HG03432 (cell line): ENCODE data around the gene CDK5R1.
"Not testable (repeated sequence)": the region's sequence is repeated elsewhere in the genome, so short reads cannot be mapped to it uniquely, and the experiment has no call there.

Experiments
- ATAC-seq: cut with Tn5 transposase; IDR thresholded peaks from one replicate; pipeline ENCODE4 v1.9.1; 2021; ENCODE audit warnings: mild to moderate bottlenecking, moderate library complexity; ENCODE audit not compliant: unreplicated experiment

Gene CDK5R1

DNA sequence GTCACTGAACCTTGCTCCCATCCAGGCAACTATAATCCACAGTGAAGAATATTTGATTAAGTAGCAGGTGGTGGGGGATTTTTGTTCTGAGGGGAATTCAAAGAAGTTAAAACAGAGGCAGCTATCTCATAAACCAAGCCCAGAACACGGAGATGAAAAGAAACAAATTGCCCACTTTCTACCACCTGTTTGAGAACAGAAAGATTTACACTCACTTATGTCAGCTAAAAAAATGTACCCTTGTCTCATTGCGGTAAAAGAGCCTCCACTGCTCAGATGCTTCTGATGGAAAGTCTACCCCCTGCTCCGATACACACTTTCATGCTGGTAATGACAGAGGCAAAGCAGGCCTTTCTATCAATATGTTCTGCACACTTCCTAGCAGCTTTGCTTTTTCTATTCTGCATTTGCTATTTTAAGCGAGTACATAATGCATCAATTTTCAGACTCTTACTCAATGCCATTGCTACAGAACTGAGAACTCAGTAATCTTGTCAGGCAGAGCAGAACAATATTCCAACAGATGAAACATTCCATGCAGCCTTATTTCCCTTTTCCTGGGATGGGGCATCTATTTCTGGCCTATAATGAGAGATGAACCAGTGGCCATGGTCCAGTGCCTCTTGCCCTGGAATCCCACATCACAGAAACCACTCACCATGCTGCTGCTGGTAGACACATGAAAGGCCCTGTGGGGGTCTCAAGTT lies 29.0 kb downstream of the CDK5R1 start:
- ATAC-seq = peak; percentile 37

DNA sequence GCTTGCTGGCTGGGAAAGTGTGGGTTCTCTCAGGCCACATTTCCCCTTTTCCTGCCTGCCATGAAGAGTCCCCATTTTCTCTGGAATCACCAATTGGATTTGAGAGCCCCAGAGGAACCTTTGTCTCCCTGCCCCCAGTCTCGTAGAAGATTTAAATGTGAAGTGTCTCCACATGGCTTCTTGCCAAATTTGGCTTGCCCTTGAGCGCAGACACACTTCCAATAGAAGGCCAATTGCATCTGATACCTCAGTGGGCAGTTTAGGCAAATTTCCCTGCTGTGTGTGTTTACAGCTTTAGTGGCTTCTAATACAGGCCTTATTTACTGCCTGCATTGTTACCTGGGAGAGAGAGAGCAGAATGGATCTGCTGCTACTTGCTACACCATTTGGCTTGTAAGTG lies 29.7 kb downstream of the CDK5R1 start:
- ATAC-seq = no peak

DNA sequence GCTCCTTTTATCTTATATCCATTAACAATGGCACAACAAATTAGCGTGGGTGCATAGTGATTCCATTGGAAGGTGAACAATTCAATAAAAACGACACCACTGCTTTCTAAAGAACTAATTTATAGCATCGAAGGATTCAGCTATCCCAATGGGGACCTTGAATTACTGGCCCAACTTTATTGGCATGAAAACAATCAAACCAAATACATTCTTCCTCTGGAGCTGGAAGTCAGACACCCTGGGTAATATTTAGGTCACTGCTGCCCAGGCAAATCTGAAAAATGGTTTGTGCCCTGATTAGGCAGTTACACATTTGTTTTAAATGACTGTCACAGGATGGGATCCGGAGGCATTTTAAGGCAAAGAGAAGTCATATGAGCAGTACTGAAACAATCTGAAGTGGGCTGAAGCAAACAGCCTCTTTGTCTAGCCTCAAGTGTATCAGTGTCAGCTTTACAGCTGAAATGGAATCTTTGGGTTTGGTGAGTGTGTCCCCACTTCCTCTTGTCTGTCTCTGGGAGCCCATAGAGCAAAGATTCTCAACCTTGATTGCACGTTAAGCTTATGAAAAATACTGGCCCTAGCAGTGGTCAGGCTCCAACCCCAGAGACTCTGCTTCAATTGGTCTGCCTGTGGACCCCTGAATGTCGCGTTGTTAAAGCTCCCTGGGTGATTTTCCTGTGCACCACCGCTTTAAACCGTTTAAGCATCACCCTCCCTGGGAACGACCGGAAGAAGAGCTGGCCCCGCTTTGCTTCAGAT lies 30.3 kb downstream of the CDK5R1 start:
- no peak for ATAC-seq

DNA sequence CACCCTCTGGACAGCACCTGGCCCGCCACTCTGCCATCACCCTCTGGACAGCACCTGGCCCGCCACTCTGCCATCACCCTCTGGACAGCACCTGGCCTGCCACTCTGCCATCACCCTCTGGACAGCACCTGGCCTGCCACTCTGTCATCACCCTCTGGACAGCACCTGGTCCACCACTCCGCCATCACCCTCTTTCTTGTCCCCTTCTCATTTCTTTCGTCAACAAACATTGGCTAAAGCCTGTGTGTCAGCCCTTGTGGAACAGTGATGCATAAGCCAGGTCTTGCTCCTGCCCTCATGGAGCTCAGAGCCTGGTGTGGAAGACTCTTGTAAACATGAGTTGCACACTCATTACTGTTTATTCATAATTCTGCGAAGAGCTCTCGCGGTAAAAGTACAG lies 31.2 kb downstream of the CDK5R1 start:
- no peak for ATAC-seq

DNA sequence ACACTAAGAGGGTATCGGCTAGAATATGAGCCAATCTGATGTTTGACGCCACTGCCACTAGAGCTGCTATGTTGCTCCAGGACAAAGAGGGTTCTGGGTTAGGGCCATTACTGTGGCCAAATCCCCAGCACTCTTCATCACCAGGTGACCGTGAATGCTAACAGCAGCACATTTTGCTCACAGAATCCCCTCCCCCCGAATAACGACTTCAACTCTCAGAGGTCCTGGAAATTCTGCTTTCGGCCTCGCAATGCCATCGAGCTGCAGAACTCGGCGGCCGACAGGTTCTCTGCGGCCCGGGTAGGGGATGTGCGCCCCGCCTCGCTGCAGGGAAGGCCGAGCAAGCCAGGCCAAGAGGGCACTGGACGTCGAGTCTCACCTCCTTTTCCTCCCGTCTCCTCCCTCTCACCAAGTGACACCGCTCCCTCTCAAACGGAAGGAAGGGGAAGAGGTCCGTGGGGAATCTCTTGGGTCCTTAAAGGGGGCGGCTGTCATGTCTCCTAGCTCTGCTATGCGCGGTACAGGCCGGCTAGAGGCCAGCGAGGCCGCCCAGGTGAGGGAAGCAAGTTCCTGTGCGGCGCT lies 31.9 kb downstream of the CDK5R1 start:
- ATAC-seq = no peak

DNA sequence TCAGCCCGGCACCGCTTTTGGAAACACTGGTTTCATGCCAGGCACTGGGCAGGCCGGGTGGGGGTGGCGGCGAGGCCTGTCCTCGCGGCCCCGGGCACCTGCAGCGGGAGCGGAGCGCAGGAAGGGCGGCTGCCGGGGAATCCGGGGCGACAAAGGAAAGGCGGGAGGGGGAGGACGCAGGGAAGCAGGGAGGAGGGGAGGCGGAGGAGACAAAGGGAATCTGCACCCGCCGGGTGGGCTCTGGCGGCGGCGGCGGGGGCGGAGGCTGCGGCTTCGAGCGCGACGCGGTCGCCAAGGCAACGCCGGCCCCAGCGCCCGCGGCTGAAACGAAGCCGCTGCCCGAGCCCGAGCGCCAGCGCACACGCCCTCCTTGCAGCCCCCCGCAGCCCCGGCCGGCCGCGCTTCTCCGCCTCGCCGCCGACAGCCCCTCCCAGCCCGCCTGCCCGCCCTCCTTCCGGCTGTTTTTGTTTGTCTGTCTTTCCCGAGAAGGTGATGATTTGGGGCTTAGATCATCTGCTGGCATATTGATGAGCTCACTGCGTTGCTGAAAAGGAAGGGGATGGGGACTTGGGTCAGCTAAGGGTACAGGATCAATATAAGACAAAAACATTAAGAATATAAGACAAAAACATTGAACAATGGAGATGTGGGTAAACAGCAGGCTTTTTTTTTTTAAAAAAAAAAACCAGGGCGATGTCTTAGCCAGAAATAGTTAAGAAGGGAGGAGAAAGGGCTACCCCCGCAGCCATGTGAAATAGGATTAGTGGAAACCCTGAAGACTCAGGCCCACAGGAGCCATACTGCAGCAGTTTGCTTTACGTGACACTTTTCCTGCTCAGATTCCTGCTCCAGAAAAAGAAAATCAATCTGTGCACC lies 32.7 kb downstream of the CDK5R1 start:
- ATAC-seq = no peak

DNA sequence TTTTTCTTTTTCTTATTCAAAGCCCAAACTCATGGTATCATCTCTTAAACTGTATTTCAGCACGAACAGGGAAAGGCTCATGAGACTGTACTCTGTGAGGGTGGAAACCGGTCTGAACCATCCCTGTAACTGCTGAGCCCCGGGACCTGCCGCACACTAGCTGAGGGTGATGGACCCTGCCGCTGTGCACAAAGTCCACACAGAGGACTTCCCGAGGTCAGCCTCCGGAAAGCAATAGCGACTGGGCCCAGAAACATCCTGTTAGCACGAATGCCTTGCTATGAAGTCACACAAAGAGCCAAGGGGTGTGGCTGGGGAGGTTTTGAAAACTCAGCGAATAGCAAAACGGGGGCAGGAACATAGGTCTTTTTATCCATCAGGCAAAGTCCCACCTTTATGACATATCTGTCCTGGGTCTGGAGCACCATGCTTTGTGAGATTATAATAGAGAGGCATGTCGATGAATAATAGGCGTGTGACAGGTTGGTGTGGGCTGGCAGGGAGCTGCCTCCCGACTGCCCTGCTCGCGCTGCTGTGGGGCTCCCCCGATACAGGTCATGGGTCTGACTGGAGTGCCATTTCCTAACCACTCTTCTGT lies 33.4 kb downstream of the CDK5R1 start:
- no peak for ATAC-seq

DNA sequence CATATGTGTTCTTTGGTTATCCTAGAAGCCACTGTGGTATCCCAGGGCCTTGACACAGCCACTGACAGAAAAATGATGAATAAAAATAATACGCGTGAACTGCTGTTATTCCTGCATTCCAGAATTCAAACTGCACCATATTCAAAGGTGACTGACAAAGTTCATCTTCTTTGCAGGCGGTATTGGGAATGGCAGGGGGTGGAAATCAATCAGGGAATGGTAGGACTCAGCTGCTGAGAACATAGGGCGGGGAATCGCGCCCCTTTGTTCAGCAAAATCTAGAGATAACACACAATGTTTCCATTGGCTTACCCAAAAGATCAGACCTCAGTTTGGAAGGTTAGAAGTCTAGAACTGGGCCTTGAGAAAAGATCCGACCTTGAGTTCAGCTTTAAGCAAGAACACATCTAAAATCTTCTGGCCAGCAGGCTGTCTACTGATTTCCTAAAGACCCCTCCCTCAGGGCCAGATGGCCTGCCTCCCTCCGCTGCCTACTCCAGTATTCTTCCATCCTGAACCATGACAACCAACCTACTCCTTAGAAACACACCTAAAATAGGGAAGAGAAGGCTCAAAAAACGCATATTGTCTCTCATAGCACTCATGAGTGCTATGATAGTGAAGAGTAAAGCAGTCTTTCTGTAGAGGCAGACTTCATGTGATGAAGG lies 34.1 kb downstream of the CDK5R1 start:
- no peak for ATAC-seq

DNA sequence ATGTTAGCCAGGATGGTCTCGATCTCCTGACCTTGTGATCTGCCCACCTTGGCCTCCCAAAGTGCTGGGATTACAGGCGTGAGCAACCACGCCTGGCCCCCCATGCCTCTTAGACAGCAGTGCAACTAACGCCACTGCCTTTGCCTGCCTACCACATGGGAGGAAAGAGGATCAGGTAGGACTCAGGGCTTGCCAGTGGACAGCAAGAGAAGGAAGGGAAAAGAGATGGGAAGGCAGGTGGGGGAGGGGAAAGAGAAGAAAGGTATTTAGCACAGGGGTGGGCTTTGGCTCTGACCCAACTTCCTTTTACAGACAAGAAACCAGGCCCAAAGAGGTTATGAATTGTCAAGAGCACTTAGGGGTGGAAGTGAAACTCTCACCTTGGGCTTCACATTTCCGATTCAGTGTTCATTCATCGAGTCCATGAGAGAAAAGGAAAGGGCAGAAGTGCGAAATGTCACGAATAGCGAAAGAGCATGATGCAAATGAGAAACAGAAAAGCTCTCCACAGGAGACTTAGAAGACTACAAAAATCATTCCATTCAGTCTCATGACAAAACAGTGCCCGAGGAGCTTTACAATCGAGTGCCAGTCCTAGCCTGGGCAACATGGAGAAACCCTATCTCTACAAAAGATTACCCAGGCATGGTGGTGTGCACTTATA lies 36.4 kb downstream of the CDK5R1 start:
- ATAC-seq = peak; percentile 61

DNA sequence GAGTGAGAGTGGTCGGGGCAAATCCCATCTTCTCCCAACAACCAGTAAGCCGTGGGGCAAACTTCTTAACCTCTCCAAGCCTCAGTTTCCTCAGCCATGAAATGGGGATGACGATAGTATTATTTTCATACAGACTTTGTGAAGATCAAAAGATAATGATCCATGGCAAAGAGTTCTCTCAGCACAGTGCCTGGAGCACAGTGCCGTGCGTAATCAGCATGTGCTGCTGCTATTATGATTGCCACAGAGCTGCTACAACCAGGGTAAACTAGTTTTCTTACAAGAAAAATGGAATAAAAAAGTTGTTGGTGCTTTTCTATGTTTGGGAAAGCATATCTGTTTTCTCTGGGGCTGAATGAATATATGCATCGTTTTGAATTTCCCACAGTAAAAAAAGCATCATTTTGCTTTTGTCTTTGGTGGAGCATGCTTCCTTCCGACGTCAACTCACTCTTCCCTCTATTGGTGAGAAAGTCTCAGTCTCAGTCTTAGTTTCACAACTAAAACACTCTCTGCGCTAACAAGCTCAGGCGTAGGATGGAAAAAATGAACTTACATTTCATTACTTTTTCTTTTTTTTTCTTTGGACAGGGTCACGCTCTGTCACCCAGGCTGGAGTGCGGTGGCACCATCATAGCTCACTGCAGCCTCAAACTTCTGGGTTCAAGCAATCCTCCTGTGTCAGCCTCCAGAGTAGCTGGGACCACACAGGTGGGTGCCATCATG lies 37.2 kb downstream of the CDK5R1 start:
- peak; percentile 52 for ATAC-seq

DNA sequence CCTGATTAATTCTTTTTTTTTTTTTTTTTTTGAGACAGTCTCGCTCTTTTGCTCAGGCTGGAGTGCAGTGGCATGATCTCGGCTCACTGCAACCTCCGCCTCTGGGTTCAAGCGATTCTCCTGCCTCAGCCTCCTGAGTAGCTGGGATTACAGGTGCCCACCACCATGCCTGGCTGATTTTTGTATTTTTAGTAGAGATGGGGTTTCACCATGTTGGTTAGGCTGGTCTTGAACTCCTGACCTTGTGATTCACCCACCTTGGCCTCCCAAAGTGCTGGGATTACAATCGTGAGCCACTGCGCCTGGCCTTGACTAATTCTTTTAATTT lies 37.7 kb downstream of the CDK5R1 start:
- not testable (repeated sequence) for ATAC-seq

DNA sequence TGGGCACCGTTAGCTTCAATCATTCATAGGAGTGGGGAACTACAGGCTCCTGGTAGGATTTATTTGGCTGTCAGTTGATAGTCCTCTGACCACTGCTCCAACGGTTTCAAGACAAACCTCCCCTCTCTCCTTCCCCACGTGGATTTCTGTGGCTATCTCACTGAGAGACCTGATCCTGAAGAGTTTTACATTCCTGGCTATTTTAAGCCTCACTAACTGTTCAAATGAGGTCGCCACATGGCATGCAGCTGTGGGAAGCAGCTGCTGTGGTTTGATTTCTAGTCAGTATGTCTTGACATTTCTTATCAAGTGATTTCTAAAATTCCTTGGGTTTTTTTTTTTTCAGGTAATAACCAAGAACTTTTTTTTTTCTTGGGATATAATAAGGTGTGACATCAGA lies 38.3 kb downstream of the CDK5R1 start:
- no peak for ATAC-seq

DNA sequence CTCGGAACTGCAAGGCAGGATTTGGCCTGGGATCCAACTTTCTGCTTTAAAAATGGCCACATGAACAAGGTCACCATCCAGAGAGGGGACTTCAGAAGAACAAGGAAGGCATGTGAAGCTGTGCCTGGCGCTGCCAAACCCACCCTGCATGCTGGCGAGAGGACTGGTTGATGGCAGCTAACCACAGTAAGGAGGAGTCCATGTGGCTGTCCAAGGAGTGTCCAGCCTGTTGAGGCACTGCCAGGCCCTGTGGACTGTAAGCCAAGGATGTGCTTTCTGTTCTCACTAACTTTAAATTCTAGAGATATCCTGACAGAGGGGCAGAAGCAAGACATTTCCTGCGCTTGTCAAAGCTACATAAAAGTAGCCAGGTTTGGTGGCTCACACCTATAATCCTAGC lies 40.4 kb downstream of the CDK5R1 start:
- no peak for ATAC-seq

DNA sequence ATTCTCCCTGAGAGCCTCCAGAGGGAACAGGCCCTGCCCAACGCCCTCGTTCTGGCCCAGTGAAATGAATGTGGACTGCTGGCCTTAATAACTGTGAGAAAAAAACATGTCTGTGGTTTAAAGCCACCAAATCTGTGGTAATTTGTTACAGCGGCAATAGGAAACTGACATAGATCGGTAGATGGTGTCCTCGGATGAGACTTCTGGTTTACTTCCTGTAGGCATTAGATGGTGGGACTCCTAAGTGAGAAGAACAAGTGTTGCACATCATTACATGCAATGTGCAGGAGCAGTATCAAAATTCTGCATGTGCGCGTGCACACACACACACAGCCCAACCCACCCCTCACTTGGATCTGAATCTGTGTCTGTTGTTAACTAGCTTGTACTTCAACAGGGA lies 42.0 kb downstream of the CDK5R1 start:
- no peak for ATAC-seq

DNA sequence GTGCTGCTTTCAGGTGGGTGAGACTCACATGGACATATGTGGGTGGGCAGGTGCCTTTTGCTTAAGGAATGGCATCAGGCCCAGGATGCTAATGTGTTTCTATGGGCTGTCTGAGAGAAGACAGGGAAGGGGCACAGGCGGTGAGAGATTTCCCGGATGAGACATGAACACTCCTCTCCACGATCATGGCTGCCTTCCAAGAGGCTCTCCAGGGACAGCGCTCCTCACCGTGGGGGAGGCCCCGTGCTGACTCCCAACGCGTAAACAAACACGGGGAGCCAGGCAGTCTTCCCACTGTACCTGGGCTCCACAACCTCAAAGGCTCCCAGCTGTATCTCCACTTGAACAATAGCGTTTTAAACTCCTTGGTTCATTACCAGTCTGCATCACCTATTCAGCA lies 42.8 kb downstream of the CDK5R1 start:
- no peak for ATAC-seq

DNA sequence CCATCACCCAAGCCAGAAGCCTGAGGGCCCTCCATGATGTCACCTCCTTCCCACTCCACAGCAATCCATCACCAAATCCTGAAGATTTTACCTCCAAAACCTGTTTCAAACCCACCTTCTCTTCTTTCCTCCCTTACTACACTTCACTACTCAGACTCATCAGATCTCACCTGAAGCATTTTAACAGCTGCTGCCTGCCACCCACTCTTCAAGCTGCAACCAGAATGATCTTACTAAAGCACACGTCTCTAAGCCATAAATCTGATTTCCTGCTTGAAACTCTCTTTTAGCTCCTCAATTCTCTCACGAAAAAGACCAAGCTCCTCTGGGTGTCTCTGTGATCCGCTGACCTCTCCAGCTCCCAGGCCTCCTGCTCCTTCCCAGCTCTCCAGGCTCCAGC lies 46.5 kb downstream of the CDK5R1 start:
- ATAC-seq = no peak

DNA sequence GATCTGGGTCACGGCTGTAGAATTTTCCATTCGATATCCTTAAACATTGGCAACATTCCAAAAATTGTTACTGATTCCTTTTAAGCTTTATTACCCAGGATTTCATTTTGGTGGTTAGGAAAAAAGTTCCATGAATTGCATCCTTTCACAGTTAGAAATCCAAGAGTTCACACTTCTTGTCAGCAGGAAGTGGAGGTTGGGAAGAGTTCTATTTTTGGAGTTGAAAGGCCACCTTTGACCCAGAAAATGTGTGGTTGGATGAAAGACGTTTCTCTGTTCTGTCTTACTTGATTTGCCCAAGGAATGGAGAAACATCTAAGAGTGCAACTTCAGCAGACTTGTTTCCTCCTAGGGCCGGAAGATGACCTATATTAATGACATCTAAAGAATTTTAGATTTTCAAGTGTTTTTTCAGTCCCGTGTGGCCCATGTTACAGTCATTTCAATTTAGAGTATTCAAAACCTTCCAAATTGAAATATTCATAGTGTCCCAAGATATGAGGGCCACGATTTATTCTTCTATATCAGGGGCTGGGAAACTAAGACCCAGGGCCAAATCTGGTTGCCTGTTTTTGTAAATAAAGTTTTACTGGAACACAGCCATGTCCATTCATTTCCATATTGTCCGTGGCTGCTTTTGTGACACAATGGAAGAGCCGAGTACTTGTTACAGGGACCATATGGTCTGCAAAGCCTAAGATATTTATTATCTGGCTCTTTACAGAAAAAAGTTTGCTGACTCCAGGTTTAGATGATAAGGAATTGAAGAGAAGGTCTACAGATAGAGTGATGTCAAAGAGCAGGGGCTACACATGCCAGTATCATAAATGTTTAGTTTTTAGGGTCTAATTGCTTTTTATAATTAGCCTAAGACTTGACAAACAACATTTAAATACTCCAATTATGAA lies 50.2 kb downstream of the CDK5R1 start:
- no peak for ATAC-seq
